GM18526 (cell line): Measurements from ENCODE around the gene MAP3K10.

Experiments
- POLR2A ChIP-seq: IDR thresholded peaks from 3 replicates; pipeline ENCODE4 v1.6.1; 2011; ENCODE audit not compliant: insufficient read length; ENCODE audit errors: extremely low read depth

MAP3K10 gene

DNA sequence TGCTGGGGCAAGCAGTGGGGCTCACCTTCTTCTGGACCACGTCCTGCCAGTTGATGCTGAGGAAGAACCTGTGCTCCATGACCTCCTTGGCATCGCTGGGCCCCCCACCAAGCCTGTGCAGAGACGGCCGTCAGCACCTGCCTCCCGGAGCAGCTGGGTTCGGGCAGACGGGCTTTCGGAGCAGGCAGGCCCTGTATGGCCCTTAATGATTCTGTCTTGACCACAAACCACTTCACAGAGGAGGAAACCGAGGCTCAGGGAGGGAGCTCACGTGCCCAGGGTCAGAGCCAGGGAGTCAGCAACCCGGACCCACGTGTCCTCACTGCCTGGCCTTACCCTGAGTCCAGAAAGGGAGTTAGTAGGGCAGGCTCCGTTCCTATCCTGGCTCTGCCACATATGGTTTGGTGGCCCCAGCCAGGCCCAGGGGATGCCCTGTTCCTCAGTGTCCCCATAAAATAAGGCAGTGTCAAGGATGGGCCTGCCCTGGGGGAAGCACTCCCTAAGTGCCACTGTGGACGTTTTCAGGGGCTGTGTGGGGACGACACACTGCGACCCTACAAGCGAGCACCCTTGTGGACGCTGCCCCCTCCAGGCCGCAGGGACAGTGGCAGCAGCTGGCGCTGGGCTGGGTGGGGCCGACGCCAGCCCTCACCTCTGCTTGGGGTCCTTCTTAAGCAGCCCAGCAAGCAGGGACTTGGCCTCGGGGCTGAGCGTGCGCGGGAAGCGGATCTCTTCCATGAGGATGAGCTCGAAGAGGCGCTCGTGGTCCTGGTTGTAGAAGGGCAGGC lies 44.2 kb downstream of the MAP3K10 start:
- no peak for TF ChIP-seq POLR2A

DNA sequence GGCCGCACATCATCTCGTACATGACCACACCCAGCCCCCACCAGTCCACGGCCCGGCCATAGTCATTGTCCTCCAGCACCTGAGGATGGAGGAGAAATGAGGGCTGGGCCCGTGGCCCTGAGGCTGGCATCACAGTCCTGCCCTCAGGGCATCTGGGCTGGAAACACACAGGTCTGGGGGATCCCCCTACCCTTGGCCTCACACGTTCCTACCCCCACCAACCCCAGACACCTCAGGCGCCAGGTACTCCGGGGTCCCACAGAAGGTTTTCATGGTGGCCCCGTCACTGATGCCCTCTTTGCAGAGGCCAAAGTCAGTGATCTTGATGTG lies 44.8 kb downstream of the MAP3K10 start:
- no peak for TF ChIP-seq POLR2A

DNA sequence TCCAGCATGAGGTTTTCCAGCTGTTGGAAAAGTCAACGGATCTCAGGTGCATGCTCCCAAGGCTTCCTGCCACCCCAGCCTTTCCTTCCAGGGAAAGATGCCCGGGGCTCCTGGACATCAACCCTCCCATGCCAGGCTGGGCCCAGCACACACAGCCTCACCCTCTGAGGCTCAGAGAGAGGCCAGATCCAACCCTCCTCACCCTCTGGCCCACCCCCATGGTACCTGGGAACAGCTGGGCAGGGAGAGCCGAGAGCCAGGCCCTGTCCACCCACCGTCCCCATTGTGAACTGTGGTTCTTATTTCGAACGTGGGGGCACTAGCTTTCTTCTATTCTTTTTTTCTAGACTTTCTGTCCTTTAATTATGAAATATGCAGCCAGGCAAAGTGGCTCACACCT lies 45.1 kb downstream of the MAP3K10 start:
- no peak for TF ChIP-seq POLR2A

DNA sequence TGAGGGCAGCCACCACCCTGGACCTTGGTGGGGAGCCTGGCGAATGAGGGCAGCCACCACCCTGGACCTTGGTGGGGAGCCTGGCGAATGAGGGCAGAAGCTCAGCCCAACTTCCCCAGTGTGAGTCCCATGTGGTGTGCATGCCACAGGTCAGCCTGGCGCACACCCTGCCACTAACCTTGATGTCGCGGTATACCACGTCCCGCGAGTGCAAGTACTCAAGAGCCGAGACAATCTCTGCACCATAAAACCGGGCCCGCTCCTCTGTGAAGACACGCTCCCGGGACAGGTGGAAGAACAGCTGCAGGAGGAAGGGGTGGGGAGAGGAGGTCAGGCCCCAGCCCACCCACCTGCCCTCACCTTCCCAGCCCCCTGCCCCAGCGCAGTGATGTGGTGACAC lies 46.6 kb downstream of the MAP3K10 start:
- TF ChIP-seq POLR2A = no peak

GRCh38 chr19:40238775-40239174 lies 47.5 kb downstream of the MAP3K10 start:
- no peak for TF ChIP-seq POLR2A

- no peak for TF ChIP-seq POLR2A
Measured at GRCh38 chr19:40239415-40240226, 48.4 kb downstream of the MAP3K10 start.

DNA sequence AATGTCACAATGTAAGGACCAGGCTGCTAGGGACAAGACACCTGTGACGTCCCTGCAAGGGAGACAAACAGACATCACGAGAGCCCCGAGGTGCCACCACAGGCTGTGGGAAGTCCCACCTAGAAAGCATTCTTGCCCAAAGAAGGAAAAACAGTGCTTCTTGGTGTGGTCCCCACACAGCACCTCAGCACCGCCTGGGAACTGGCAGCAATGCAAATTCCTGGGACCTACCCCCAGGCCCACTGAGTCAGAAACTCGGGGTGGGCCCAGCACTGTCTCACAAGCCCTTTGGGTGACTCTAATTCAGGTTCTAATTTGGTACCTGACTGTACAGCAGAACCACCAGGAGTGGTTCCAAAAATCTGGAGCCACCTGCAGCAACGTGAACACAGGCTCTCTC lies 49.1 kb downstream of the MAP3K10 start:
- no peak for TF ChIP-seq POLR2A

GRCh38 chr19:40241125-40241808 lies 50.0 kb downstream of the MAP3K10 start:
- TF ChIP-seq POLR2A = no peak

DNA sequence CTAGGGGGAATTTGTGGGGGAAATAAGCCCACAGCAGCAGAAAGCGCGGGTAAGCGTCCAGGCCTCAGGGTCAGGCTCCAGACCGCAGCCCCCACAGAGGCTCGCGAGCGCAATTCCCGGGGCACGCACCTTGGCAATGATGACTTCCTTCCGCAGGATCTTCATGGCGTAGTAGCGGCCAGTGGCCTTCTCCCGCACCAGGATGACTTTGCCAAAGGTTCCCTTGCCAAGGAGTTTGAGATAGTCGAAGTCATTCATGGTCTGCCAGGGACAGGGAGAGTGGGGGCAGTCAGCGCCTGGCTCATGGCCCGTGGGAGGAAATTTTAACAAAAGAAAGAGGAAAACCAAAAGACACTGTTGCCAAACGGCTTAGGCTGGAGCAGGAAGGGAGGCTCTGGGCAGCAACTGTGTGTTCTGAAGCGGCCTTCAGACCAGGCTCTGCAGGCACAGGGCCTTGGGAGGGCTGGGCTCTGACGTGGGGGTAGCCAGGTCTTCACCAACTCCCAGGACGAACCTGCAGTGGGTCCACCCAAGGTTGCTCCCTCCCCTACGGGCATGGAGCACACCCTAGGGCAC lies 50.7 kb downstream of the MAP3K10 start:
- TF ChIP-seq POLR2A = no peak

DNA sequence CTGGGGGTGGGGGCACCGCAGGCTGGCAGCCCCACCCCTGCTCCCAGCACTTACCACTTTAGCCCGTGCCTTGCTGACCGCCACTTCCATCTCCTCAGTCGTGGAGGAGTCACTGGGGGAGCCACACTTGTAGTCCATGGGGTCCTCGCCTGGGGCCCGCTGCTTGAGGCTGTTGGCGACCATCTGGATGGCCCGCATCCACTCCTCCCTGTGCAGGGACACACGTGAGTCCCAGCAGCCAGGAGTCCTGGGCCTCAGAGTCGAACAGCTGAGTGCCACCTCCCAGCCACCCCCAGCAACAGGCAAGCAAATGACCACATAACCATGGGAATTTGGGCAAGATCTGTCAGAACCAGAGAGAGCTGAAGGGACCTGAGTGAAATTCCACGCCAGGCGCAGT lies 51.3 kb downstream of the MAP3K10 start:
- TF ChIP-seq POLR2A = no peak

DNA sequence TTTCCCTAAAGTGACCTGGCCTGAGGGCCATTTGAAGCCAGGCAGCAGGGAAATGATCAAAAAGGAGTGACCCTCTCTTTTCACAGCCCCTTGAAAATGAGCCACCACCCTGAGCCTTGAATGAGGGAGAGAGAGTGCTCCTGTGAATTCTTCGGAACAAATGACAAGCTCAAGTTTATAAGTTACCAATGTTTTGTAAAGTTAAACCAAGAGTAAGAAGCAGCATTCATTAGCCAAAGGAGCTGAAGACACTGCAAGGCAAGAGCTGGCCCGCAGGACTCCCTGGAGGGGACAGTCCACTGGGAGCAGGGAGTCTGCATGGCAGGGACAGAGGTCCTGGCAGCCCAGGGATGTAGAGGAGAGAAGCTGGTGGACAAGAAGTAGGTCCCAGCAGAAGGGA lies 52.0 kb downstream of the MAP3K10 start:
- TF ChIP-seq POLR2A = no peak

DNA sequence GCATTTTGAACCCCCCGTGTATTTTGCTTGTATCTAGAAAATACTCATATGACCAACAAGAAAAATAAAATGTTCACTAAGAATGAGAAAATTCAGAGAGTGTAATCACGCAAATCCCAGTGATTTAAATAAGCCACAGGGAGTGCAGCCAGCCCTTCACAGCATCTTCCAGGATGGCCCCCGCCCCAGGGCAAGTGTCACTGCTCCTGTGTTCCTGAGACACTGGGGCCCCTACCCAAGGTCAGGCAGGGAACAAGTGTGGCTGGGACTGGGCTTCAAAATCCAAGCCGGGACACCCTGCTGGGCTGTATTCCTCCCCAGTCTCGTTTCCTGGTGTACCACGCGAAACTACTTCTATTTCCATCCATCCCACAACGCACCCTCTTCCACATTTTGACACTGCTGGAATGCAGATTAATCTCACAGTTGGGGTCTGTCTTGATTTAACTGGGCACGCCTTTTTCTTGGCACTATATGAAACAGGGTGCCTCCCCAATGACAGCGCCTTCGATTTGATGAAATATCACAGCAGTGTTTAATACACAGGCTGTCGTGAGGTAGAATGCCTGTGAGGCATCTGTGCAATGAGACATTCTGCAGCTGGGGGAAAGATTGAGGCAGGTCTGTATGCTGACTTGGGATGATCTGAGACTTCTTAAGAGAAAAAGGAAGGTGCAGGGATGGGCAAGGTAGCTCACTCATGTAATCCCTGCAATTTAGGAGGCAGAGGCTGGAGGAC lies 53.5 kb downstream of the MAP3K10 start:
- no peak for TF ChIP-seq POLR2A

- no peak for TF ChIP-seq POLR2A
Measured at GRCh38 chr19:40245506-40246128, 54.4 kb downstream of the MAP3K10 start.

DNA sequence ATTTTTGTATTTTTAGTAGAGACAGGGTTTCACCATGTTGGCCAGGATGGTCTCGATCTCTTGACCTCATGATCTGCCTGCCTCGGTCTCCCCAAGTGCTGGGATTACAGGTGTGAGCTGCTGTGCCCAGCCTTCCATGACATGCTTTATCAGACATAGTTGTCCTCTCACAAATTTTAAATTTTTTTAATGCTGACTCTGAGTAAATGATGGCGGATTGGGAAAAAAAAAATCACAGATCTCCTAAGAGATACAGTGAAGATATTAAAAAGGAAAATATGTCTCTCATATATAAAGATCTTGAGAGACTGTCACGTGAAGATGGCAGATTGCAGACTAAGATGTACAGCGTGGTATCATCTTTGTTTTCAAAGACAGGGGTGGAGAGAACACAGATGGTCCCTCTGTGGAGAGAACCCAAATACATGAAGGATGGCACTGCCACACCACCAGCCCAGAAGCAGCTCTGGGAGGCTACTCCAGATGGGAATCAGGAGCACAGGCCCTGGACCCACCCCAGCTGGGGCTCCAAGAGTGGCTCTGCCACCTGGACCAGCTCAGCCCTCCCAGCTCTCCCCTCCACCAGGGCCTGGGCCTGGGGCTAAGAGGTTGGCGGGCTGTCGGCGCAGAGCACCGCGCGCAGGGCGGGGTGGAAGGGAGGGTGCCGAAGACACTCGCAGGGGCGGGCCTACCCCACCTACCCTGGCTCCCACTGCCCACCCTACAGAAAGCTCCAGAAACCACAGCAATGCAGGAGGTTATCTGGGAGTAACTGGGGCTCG lies 55.3 kb downstream of the MAP3K10 start:
- TF ChIP-seq POLR2A = no peak

- TF ChIP-seq POLR2A = no peak
Measured at GRCh38 chr19:40247178-40247577, 56.0 kb downstream of the MAP3K10 start.
